Measurements from ENCODE around the gene HELQ.
A peak's percentile ranks its signal among the peaks of the same experiment; 100 is the strongest.
"Not testable (repeated sequence)": the region's sequence is repeated elsewhere in the genome, so short reads cannot be mapped to it uniquely, and the experiment has no call there.

HELQ gene

DNA sequence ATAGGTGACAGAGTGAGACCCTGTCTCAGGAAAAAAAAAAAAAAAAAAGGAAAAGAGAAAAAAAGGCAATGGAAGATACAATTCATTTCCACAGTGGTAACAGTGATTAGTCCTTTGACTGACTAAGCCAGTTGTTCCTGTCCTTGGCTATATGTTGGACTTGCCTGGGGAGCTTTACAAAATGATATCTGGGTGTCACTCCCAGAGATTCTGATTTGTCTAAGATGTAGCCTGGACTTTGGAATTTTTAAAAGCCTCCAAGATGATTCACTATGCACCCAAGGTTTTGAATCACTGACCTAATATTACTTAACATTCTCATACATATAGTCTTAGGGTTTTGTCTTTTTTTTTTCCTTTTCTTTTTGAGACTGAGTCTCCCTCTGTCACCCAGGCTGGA is 16.9 kb downstream of the HELQ start:
- DNase-seq = peak; percentile 14

DNA sequence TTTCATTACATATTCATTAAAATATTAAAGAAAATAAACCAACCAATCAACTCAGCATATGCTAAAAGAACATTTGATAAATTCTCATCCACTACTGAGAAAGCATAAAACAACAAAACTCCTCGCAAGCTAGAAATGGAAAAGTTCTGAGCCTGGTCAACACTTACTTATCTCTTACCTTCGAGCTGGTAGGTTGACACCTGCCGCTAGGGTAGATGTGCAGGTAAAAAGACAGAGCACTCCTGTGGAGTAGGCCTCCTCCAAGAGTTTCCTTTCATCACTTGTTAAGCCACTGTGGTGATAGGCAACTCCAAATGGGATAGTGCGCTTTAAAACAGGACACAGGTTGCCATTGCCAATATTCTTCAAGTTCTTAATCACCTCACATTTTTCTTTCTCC is 18.9 kb downstream of the HELQ start:
- no peak for DNase-seq

DNA sequence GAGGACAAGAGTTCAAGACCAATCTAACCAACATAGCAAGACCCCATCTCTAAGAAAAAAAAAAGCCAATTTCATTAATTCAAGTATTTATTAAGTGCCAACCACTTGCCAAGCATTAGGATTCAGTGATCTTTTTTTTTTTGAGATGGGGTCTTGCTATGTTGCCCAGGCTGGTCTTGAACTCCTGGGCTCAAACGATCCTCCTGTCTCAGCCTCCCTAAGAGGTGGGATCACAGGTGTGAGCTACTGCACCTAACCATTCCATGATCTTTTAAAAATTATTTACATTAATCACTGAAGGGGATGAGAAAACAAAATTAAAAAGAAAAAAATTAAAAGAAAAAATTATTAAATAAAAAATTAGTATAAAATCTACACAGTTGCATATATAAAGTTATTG is 24.4 kb downstream of the HELQ start:
- no peak for DNase-seq

DNA sequence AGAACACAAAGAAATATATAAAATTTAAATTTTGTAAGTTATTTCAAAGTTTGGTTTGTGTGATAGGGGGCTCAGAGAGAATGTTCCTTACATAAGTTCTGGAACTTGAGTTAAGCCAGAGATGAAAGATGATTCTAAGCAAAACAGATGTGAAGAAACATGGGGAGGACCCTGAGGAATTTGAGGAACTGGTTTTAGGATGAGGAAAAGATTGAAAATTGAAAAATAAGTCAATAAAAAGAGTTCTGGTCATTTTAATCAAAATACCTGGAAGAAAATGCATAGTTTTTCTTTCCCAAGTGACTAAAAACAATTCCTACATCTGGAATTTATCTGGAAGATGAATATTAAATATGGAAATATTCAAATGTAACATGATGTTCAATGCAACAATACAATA is 37.4 kb downstream of the HELQ start:
- no peak for DNase-seq

DNA sequence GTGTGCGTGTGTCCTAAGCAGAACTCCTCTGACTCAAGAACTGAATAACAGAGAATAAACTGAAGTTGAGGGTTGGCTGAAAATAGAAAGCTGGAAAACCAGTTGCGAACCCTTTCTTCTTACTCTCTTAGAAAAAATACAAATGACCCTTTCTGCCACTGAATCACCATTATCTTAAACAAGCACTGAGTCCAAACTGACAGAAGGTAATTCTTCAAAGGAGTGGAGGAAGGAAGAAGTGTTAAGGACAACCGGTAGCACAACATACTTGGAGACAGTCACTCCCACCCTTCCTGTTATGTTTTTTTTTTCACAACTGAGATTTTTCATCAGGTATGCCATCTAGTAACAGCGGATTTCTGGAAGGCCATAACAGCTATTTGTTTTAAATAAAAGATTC is 38.1 kb downstream of the HELQ start:
- no peak for DNase-seq

DNA sequence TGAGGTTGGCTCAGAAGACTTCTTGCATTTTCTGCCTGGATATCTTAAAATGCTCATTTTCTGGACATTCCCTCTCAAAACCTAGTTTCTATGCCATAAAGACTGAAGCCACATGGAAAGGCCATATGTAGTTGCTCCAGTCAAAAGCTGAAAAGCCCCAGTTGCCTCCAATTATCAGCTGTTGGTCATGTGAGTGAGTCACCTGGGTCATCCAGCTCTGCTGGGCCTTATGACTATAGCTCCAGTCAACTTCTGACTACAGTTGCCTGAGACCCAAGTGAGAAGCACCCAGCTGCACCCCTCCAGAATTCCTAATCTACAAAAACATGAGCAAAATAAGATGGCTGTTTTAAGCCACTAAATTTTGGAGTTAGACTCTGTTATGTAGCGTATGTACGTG is 41.9 kb downstream of the HELQ start:
- peak; percentile 16 for DNase-seq

DNA sequence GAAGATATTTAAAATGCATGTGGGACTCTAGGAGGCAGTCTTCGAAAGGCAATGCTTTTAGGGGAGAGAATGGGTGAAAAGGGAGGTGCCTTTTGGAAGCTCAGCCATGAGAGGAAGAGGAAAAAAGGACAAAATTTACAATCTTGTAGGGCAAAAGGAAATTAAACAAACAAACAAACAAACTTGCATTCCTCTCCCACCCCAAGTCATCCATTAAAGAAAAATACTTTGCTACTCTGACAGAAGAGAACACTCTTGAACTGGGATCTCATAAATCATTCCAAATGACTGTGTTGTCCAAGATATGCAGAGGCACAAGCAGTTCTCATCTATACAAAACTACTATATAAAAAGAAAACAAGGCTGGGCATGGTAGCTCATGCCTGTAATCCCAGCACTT is 46.7 kb downstream of the HELQ start:
- DNase-seq = no peak

DNA sequence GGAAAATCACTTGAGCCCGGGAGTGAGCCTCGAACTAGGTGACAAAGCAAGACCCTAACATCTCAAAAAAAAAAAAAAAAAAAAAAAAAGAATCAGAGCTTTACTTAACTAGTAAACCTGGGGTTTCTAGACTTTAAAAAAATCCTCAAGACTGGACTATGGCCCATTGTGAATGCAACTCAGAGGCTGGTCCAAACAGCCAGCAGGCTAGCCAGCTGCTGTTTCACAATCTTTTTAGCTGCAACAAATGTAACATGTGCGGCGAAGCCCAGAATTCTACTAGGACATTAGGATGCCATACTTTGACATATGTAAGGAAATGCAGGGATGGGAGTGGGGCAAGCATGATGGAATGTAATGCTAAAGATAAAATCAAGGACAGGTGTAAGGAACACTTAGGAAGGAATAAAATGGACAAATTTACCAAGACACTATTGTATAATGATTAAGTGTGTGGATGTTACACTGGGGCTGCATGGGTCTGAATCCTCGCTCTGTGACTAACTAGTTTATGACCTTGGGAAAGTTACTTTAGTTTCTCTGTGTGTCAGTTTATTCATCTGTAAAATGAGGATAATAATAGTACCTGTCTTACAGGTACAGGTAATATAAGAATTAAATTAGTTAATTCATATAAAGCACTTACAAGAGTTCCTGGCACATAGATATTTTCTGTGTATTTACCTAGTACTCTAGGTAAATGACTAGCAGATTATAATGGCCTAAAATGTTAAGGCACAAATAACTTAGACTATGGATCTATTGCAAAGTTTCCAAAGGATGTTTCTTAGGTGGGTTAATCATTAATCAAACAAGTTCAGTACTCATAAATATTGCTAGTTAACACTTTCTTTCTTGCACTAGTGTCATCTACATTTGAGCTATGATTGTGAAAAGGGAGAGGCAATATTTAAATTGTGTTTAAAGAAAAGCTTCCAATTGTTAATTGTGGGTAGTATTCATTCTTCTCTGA is 49.5 kb downstream of the HELQ start:
- DNase-seq = no peak

DNA sequence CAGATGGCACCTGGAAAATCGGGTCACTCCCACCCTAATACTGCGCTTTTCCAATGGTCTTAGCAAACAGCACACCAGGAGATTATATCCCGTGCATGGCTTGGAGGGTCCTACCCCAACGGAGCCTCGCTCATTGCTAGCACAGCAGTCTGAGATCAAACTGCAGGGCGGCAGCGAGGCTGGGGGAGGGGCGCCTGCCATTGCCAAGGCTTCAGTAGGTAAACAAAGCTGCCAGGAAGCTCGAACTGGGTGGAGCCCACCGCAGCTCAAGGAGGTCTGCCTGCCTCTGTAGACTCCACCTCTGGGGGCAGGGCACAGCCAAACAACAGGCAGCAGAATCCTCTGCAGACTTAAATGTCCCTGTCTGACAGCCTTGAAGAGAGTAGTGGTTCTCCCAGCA is 57.5 kb downstream of the HELQ start:
- DNase-seq = not testable (repeated sequence)

DNA sequence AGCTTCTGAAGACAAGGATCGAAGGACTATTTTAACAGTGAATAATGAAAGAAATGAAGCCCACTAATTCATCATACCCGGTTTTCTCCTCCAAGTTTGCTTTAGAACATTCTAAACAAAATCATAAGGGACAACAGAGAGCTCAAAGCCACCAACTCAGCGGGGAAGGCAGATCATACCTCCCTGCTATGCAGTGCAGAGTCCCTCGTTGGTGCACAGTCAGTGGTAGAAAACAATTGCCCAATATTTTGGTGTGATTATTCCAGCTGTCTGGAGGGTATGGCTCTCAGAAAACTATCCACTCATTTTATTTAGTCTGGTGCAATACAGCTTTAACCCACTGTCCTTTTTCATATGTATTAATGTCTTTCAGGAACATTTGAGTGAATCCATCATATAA is 61.7 kb downstream of the HELQ start:
- DNase-seq = no peak

DNA sequence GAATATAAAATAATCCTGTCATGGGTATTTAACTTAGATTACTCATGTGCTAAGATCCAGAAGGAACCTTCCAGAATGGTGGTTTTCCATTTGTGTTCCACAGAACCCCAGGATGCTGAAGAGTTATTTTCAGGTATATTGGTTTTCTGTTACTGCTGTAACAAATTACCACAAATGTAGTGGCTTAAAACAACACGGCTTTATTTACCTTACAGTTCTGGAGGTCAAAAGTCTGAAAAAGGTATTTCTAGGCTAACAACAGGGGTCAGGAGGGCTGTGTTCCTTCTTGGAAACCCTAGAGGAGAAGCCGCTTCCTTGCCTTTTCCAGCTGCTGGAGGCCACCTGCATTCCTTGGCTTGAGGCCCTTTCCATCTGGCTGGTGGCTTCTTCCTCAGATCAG is 63.1 kb downstream of the HELQ start:
- no peak for DNase-seq

DNA sequence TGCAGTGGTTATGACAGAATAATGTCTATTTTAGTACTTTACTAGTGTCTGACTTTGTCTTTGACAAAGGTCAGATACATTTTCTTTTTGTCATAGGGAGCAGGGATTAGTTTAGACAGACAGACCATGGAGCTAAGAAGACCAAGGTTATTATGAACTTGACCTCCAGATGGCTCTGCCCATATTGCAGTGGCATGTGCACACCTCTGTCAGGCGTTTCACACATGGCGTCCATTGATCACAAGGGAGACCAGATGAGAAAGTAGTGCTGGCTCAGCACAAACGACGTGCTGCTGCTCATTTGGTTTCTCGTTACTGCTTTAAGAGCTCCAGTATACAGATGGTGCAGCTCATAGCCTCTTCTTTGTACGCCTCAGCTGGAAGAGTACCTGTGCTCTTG is 64.7 kb downstream of the HELQ start:
- no peak for DNase-seq

DNA sequence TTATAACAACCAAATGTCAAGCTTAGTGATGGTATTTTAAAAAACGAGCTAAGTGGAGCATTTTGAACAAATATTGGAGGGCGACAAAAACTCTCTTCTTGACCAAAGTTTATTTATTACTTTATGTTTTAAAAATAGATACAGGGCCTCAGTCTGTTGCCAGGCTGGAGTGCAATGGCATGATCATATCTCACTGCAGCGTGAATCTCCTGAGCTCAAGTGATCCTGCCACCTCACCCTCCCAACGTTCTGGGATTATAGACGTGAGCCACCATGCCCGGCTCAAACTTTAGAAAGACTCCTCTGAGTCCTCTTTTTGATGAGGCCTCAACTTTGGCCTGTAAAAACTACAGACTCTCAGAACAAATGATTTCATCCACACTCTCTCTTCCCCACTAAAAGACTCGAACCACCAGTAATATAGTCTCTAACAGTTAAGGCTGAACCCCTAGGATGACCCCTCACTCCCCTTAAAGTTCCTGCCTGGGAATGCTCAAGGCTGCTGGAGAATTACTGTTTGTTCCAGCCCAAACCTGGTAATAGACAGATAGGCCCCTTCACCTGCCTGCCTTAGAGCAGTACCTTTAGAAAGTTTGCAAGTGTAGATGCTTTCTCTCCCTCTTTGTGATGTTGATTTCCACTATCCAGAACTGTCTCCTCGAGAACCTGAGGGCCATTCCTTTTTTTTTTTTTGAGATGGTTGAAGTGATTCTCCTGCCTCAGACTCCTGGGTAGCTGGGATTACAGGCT is 65.7 kb downstream of the HELQ start:
- no peak for DNase-seq

DNA sequence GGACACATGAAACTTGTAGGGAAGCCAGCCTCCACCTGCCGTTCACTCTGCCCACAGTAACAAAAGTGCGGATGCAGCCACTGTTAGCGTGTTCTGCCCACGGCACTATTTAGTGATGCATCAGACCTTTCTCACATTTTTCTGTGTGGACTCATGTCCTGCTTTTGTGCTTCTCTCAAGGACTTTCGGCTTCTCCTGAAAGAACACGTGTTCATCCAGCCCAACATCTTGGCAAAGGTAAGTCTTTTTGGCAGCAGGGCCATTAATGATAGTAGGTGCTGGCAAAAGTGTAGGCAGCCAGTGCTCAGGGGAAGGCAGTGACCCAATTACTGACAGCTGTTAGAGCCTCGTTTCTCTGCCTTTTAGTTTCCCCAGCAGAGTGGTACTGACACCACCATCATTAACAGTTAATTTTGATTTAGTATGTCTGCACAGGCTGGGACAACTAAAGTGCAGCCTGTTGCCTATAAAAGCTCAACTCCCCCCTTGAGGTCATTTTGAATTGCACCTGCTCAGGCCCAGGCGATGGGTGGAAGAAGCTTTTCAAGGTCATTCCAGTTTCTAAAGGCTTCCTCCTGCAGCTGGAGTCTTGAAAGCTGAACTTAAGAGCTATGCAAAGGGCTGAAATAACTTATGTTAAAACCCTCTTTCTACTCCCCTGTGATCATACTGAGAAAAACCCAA is 66.4 kb downstream of the HELQ start:
- no peak for DNase-seq

DNA sequence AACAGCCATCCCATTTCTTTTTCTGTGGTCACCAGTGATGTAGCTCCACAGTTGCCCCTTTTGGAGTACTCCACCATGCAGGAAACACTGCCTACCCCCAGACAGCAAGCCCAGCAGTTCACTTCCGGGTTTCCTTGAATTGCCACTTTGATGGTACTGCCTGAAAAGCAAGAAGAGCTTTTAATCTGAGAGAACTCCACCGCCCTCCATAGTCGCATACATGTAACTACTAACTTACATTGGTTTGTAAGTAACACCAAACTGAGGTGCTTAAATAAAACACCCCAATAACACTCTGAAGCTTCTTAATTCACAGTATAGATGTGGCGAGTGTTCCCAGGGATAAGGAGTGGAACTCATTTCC is 67.3 kb downstream of the HELQ start:
- DNase-seq = no peak

DNA sequence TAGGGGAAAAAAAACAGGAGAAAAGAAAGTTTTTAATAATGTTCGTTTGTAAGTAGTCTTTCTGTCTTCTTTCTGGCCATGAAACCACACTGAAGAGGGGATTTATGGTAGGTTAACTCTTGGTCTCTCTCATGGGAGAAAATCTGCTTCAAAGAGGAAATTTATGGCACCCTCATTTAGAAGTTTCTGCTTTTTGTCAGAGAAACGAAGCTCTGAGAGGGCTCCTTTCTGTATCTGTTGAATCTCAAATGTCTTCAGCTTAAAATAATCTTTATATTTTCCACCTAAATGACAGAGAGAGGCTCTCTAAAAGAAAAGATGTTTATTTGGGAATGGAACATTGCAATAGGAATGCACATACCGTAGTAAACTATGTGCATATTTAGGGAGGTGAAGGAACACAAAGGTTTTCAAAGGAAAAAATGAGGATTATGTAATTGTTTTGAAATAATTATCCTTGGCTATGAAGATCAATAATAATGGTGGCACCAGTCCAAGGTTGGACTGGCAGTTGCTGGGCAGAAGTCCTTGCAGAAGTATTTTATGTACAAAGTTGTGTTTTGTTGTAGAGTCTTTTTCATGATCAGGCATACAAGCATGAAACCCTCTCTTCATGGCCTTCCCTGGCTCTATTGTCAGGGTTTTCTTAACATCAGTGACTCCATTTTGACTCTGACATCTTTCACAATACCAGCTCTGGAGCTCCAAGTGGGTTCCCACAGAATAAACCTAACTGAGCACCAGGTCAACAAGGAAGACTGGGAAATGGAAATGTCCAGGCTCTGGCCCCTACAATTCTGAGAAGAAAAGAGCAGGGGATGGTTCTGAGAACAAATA is 67.9 kb downstream of the HELQ start:
- no peak for DNase-seq

DNA sequence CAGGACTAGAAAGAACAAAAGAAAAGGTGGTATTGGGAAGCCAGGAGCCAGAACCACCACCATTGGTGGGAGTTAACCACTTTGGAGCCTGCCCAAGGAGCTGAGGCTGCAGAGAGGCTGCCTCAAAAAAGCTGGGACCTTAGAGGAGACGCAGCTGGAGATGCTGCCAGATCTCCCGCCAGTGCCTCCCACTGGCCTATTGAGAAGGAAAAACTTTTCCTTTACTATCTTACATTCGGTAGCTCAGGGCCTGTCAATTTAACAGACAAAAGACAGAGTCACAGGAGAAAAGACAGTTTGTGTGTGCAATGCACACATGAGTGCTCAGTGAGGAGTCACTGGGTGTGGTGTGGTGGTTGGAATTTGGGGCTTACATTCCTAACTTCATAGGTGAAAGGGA is 68.6 kb downstream of the HELQ start:
- no peak for DNase-seq

DNA sequence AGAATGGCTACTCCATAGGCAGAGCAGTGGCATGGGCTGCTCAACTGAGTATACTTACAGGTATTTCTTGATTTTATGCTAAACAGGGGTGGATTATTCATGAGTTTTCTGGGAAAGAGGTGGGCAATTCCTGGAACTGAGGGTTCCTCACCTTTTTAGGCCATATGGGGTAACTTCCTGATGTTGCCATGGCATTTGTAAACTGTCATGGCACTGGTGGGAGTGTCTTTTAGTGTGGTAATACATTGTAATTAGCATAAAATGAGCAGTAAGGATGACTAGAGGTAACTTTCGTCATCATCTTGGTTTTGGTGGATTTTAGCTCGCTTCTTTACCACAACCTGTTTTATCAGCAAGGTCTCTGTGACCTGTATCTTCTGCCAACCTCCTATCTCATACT is 72.8 kb downstream of the HELQ start:
- no peak for DNase-seq

DNA sequence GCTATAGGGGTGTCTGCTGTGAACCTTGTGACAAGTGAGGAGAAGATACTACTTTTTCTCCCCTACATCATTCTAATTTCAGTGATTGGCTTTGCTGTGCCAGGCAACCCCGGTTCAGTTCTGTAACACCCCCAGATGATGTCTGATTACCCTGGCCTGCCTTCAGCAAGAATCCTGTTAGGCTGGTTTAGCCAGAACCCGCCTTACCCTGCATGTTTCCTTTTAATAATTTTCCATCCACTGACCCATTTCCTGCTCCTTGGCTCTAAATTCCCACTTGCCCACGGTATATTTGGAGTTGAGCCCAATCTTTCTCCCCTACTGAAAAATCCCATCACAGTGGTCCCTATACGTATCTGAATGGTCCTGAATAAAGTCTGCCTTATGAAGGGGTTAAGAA is 74.5 kb downstream of the HELQ start:
- DNase-seq = no peak

DNA sequence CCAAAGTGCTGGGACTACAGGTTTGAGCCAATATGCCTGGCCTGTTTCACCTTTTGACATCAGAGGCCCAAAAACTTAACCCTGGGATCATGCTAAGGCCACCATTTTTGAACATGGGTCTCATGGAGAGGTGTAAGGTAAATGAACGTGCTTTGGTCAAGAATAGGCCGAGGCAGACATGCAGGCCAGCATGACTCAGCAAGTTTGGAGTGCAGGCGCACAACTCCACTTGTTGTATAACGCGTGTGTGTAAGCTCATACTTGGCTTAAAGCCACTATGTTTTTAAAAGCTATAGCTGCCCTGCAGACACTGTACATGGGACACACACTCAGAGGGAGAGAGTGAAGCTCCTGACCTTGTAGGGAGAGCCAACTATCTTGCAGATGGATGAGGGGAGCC is 77.2 kb downstream of the HELQ start:
- DNase-seq = no peak

DNA sequence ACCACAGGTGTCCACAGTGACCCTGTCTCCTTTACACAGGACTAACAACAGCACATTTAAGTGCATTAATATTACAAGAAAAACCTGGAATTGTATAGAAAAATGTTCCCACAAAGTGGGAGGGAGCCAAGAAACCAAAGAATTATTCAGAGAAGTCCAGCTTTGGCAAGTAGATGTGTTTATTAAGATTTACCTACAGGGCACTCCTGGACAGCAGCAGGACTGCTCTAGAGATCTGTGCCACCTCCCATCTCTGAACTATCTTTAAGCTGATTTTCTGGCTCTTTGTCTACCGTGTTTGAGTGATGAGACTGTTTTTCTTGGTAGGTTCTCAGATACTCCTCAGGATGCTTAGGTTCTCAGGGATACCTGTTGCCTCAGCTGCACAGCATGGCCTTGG is 82.7 kb downstream of the HELQ start:
- DNase-seq = no peak

DNA sequence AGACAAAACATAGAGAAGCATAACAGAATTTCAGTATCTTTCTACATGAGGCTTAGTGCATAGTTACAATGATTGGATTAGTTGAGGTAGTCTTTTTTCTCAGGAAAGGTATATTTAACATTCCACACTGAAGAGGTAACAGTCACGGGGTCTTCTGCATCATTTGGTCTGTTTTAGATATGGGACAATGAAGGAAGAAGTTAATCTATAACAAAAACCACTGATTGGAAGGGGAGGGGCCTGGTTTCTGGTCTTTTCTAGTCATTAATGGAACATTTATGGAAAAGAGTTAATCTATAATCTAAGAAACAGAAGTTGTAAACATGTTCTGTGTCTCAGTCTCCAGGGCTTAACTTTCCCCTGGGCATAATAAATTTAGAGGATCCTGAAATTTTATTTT is 83.7 kb downstream of the HELQ start:
- DNase-seq = no peak

DNA sequence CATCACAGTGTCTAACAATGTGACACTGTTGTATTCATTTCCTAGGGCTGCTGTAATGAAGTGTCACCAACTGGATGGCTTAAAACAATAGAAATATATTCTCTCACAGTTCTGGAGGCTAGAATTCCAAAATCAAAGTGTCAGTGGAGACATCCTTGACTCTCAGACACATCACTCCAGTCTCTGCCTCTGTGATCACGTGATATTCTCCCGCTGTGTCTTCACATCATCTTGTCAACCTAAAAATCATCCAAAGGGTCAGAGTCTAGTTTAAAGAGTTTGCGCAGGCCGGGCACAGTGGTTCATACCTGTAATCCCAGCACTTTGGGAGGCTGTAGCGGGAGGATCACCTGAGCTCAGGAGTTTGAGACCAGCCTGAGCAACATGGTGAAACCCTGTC is 84.4 kb downstream of the HELQ start:
- DNase-seq = no peak

All from EL (cell line).